Endometrial microvascular endothelial cells (primary cell): Measurements from ENCODE around the gene ABCD2. TPM values are rescaled to one million over a fixed set of nuclear protein-coding genes. Genes with fewer than 3 reads are reported as not detected.
"Not testable (repeated sequence)": the region's sequence is repeated elsewhere in the genome, so short reads cannot be mapped to it uniquely, and the experiment has no call there.

ENCODE experiments used
- in situ Hi-C: cut with HindIII; loops from 2 replicates; pipeline ENCODE4 v1.10.0; 2017; ENCODE audit warnings: low sequenced_read_pairs, low pct_unique_long_range_greater_than_20kb; ENCODE audit errors: inconsistent ontology term
- total RNA-seq: library from RNA; depleted of rRNA; stranded (reverse); fragments of >200 nt; gene quantifications from one replicate; pipeline ENCODE4 v1.2.3, GENCODE V29; 2015; ENCODE audit errors: inconsistent ontology term

ABCD2 gene
- total RNA-seq, 1 donor from 2014 or later, result not detected

DNA sequence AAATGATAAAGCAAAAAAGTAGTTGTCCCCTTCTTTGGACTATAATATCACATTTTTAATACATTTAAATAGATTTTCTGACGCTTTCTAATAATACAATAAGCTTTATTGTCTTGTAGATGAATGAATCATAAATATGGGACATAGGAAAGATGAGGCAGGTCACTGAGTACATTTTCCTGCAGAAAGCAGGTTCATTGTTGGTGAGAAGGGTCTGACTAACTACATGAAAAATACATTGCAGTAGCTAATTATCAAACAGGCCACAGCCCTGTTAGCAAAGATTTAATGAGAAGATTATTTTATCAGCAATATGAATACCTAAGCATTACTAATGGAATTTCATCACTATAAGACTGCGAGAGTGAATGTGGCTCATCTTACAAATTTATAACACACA lies 45.6 kb downstream of the ABCD2 start:
- in situ Hi-C loops, result no loop called here

DNA sequence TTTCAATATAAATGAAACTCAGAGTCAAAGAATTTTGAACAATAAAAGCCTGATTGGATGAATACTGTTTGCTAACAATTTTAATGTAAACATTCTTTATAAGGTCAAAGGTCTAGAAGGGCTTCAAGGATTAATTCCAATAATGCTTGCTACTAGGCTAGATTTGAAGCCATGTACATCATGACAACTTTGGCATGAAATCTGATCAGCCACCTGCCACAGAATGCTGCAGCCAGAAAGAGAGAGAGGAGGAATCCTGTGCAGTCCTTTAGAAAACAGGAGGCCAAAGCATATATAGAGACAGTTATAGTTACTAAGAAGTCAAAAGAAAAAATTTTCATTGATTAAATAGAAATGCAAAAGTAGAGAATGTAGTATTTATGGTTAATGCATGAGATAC lies 47.1 kb downstream of the ABCD2 start:
- in situ Hi-C loops, result no loop called here

DNA sequence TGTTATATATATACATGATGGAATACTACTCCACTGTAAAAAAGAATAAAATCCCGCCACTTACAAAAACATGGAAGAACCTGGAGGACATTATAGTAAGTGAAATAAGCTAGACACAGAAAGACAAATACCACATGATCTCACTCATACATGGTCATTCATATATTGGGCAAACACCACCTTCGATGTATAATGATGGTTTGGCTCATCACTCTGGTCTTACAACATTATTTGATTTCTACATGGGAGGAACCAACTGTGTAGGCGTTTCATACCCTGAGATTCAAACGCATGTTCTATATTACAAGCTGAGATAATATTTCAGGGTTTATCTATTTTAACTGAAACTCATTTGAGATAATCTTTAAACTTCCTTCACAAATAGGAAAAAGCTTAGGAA lies 48.3 kb downstream of the ABCD2 start:
- in situ Hi-C loops, result no loop called here

DNA sequence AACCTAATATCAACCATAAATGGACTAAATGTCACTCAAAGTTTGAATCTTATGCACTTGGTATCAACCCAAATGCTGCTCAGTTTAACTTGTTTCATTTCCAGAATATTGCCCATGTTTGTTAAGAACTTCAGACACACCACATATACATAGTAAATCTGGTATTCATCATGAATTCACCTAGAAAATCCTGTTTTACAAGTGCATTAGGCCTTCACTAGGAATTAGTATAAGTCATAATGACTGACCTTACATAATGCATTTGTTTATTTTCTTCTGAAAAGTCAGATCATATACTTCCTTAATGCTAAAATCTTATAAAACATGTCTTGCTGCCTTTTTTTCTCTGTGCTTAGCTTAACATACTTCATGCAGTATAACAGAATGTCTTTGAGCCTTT lies 66.1 kb downstream of the ABCD2 start:
- in situ Hi-C loops, result no loop called here

DNA sequence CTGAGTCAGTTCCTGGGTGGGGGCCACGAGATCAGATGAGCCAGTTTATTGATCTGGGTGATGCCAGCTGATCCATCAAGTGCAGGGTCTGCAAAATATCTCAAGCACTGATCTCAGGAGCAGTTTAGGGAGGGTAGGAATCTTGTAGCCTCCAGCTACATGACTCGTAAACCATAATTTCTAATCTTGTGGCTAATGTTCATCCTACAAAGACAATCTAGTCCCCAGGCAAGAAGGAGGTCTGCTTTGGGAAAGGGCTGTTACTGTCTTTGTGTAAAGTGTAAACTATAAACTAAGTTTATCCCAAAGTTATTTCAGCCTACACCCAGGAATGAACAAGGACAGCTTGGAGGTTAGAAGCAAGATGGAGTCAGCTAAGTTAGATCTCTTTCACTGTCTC lies 75.4 kb downstream of the ABCD2 start:
- in situ Hi-C loops, result not testable (repeated sequence)

DNA sequence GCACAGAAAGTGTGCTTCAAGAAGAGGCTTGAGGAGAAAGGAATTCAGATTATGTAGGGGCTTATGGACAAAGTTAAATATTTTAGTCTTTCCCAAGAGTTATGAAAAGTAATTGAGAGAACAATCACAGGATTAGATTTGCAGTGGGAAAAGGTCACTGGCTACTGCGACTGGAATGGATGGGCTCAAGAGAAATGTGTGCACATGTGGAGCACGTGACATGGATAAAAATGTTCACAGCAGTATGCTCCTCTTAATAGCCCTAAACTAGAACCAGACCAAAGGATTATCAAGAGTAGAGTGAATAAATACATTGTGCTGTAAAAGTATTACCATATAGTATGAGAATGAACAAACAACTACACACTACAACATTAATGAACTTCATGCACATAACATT lies 78.1 kb downstream of the ABCD2 start:
- in situ Hi-C loops, result no loop called here

DNA sequence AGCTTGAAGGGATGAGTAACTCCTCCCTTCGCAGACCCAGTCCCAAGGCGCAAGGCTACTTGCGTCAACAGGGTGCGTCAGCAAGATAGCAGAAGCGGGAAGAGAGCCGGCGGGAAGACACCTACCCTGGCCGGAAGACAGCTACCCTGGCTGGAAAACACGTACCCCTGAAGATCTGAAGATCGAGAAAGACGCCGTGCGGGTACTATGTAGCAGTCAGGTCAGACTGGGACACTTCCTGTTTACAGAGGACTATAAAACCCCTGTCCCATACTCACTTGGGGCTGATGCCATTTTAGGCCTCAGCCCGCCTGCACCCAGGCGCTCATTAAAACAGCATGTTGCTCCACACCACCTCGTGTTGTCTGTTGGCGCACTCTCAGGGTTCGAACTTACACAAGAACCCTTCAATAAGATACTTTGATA lies 80.9 kb downstream of the ABCD2 start:
- in situ Hi-C loops, result no loop called here

DNA sequence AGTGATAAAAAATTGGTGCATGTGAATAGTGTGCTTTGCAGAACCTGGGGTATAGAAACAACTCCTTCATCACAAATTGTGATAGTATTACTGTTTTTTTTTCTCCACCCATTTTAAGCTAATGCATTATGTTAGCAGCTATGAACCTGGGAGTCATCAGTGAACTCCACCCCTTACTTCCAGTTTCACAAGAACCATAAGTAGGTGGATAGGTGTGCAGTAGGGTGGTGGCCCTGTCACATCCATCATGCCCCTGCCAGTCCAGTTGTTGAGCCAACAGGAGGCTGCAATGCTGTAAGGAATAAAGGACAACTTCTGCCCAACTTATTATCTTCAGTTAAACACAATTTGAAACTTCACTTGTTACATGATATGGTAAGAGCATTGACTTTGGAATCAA lies 85.7 kb downstream of the ABCD2 start:
- in situ Hi-C loops, result no loop called here

DNA sequence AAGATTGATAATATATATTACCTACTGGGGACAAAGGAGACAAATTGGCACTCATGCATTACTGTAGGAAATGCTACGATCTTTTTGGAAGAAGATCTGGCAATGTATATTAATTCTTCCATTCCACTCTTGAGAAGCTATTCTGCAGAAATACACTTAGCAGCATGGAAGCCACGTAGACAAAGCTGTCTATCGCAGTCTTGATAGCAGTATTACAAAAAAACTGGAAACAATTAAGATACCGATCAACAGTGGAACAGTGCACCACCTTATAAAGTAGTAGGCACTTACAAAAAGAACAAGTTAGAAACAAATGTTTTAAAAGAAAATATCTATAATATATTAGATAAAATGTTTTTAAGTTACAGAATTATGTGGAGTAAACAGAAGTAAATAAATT lies 87.2 kb downstream of the ABCD2 start:
- in situ Hi-C loops, result no loop called here

DNA sequence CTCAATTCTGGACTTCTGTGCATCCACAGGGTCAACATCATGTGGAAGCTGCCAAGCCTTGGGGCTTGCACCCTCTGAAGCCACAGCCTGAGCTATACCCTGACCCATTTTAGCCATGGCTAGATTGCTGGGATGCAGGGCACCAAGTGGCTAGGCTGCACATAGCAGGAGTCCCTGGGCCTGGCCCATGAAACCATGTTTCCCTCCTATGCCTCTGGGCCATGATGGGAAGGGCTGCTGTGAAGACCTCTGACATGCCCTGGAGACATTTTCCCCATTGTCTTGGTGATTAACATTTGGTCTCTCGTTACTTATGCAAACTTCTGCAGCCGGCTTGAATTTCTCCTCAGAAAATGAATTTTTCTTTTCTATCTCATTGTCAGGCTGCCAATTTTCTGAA lies 92.6 kb downstream of the ABCD2 start:
- in situ Hi-C loops, result no loop called here

DNA sequence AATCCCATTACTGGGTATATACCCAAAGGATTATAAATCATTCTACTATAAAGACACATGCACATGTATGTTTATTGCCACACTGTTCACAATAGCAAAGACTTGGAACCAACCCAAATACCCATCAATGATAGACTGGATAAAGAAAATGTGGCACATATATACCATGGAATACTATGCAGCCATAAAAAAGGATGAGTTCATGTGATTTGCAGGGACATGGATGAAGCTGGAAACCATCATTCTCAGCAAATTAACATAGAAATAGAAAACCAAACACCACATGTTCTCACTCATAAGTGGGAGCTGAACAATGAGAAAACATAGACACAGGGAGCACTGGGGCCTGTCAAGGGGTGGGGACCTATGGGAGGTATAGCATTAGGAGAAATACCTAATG lies 97.4 kb downstream of the ABCD2 start:
- in situ Hi-C loops, result not testable (repeated sequence)

DNA sequence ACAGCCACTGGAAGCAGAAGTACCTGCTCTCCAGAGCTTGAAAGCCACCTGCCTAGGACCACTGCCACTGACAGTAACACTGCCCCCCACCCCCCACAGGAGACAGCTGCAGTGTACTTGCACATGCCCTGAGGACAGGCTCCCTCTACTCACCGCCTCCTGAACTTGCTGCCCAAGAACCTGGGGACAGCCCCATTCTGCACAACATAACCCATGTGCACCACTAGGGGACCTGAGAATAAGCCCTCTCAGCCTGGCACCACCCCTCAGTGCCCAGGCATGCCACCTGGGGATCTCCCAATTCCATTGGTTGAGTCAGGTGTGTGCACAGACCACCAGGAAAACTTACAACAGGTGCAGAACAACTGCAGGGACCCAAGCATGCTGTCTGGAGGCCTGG lies 109.6 kb downstream of the ABCD2 start:
- in situ Hi-C loops, result no loop called here

DNA sequence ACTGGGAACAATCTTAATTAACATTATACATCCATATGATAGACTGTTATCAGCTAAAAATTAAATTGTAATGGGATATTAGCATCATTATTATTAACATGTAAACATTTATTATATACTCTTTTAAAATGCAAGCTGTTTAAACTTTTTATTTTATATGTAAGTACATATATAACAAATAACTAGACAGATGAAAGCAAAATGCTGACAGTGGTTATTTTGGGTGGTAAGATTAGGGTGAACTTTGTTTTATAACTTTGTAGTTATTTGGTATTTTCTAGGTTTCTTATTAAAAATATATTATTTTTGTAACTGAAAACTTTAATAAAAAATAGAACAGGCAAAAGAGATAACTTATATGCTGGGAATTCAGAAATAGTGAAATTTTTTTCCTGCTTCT lies 114.0 kb downstream of the ABCD2 start:
- in situ Hi-C loops, result no loop called here

DNA sequence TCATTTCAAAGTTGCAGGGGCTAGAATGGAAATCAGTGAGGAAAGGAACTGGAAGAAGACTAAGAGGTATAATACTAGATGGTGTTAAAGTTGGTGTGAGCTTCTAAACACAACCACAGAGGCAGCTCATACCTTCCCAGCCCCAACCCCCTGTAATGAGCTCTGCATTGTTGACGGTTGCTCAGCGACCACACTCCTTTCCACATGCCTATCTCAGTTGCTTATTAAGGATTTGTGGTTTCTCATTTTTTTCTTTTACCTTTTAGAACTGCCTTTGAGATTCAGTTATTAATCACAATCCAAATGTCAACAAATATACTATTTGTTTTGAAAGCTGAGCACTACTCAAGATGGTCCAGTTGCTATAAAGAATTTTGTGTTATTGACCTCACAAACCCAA lies 114.6 kb downstream of the ABCD2 start:
- in situ Hi-C loops, result no loop called here

DNA sequence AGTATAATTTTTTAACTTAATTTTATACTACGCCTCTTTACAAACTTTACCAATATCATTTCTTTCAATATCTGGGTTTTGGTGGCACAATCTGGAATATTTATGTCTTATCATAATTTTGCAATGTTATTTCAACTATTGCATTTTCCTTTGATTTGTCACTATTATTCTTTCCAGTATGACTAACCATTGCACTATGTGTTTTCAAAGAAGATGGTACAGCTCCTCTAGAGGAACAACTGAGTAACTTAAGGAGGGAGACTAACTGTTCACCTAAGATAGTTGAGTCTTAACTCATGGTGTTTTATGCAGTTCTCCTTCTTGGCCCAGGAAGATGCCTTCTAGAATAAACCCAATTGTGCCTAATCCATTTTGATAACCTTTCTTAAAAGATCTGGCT lies 116.2 kb downstream of the ABCD2 start:
- in situ Hi-C loops, result no loop called here

DNA sequence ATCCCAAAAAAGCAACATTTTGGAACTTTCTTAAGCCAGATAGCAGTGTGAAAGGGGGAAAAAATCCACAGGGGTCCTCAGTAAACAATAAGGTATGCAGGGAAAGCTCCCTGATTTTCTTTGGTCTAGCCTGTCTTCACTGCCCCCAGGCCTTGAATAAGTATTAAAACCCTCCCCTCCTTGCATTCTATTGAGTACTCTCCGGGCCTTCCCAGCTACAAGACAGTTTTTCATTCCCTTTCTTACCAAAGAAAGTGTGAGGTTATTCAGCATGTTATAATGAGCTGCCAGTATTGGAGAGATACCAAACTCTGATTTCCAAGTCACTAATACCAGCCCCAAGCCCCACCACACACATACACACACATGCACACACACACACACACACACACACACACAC lies 116.9 kb downstream of the ABCD2 start:
- in situ Hi-C loops, result no loop called here

Other genes with a start within 250 kb of the ABCD2 start
- 6.5 TPM for gene KIF21A, start 176.7 kb downstream of the ABCD2 start, total RNA-seq